ENCODE data around the gene DGKI. TPM values are rescaled to one million over a fixed set of nuclear protein-coding genes. Genes with fewer than 3 reads are reported as not detected.
A peak's percentile ranks its signal among the peaks of the same experiment; 100 is the strongest.
"Not testable (repeated sequence)": the region's sequence is repeated elsewhere in the genome, so short reads cannot be mapped to it uniquely, and the experiment has no call there.

Gene DGKI
- total RNA-seq, 2 donors from 2014 or later, result 17.8 to 18.2 TPM

- Mint-ChIP-seq H3K4me3 (no peak overlapping the region), H3K9me3 (no peaks in the 10 kb centered on the region), H3K4me1 (ENCODE audit: low read depth) (no peaks in the 10 kb centered on the region), H3K27me3 (ENCODE audit: low read depth) (no peaks in the 10 kb centered on the region), H3K36me3 (ENCODE audit: insufficient read depth in 2 of 2) (no peaks in the 10 kb centered on the region), H3K27ac (no peak overlapping the region)
- ATAC-seq (replicated peaks in 1 of 2) (no peak), DNase-seq (no peak)
These were observed 375.6 kb downstream of the DGKI start for GRCh38 chr7:137471128-137471527.

GRCh38 chr7:137469858-137470257 is 376.9 kb downstream of the DGKI start:
- Mint-ChIP-seq H3K9me3 (no peaks in the 10 kb centered on the region), H3K4me1 (ENCODE audit: low read depth) (no peaks in the 10 kb centered on the region), H3K4me3 (no peak overlapping the region), H3K27me3 (ENCODE audit: low read depth) (no peaks in the 10 kb centered on the region), H3K36me3 (ENCODE audit: insufficient read depth in 2 of 2) (no peaks in the 10 kb centered on the region), H3K27ac (no peak overlapping the region)
- DNase-seq (no peak), ATAC-seq (replicated peaks in 1 of 2) (no peak)

- DNase-seq (no peak), ATAC-seq (replicated peaks in 1 of 2) (no peak)
- no peaks in the 10 kb centered on the region for H3K4me1 Mint-ChIP-seq (ENCODE audit: low read depth)
- no peaks in the 10 kb centered on the region for H3K36me3 Mint-ChIP-seq (ENCODE audit: insufficient read depth in 2 of 2)
- H3K27ac Mint-ChIP-seq, result no peak overlapping the region
- H3K4me3 Mint-ChIP-seq, result no peak overlapping the region
- H3K27me3 Mint-ChIP-seq (ENCODE audit: low read depth), result no peaks in the 10 kb centered on the region
- H3K9me3 Mint-ChIP-seq, result no peaks in the 10 kb centered on the region
These were observed 377.5 kb downstream of the DGKI start for GRCh38 chr7:137469191-137469811.

GRCh38 chr7:137462847-137463246 is 383.9 kb downstream of the DGKI start:
- no peaks in the 10 kb centered on the region for H3K9me3 Mint-ChIP-seq
- no peak overlapping the region for H3K4me3 Mint-ChIP-seq
- ATAC-seq (replicated peaks in 1 of 2) (peak in 1 of 2 donors; percentile 34), DNase-seq (no peak)
- no peaks in the 10 kb centered on the region for H3K36me3 Mint-ChIP-seq (ENCODE audit: insufficient read depth in 2 of 2)
- H3K27me3 Mint-ChIP-seq (ENCODE audit: low read depth), result no peaks in the 10 kb centered on the region
- H3K27ac Mint-ChIP-seq, result no peak overlapping the region
- no peaks in the 10 kb centered on the region for H3K4me1 Mint-ChIP-seq (ENCODE audit: low read depth)

- Mint-ChIP-seq H3K4me1 (ENCODE audit: low read depth) (no peaks in the 10 kb centered on the region), H3K27ac (no peak overlapping the region), H3K9me3 (no peaks in the 10 kb centered on the region), H3K4me3 (no peak overlapping the region), H3K27me3 (ENCODE audit: low read depth) (no peaks in the 10 kb centered on the region), H3K36me3 (ENCODE audit: insufficient read depth in 2 of 2) (no peaks in the 10 kb centered on the region)
- ATAC-seq (replicated peaks in 1 of 2) (no peak), DNase-seq (no peak)
These were observed 384.6 kb downstream of the DGKI start for GRCh38 chr7:137462074-137462715.

- DNase-seq, result no peak
- H3K27me3 Mint-ChIP-seq (ENCODE audit: low read depth), result no peaks in the 10 kb centered on the region
- no peaks in the 10 kb centered on the region for H3K9me3 Mint-ChIP-seq
- no peak for ATAC-seq (replicated peaks in 1 of 2)
- no peaks in the 10 kb centered on the region for H3K36me3 Mint-ChIP-seq (ENCODE audit: insufficient read depth in 2 of 2)
- no peak overlapping the region for H3K27ac Mint-ChIP-seq
- H3K4me1 Mint-ChIP-seq (ENCODE audit: low read depth), result no peaks in the 10 kb centered on the region
- no peak overlapping the region for H3K4me3 Mint-ChIP-seq
These were observed 388.4 kb downstream of the DGKI start for GRCh38 chr7:137458399-137458798.

GRCh38 chr7:137454767-137455166 is 392.0 kb downstream of the DGKI start:
- Mint-ChIP-seq H3K36me3 (ENCODE audit: insufficient read depth in 2 of 2) (no peaks in the 10 kb centered on the region), H3K4me3 (no peak overlapping the region), H3K4me1 (ENCODE audit: low read depth) (no peaks in the 10 kb centered on the region), H3K27ac (no peak overlapping the region), H3K9me3 (no peaks in the 10 kb centered on the region), H3K27me3 (ENCODE audit: low read depth) (peaks cover 8% of the 10 kb centered on the region)
- DNase-seq (no peak), ATAC-seq (replicated peaks in 1 of 2) (no peak)

- no peaks in the 10 kb centered on the region for H3K36me3 Mint-ChIP-seq (ENCODE audit: insufficient read depth in 2 of 2)
- ATAC-seq (replicated peaks in 1 of 2), result no peak
- no peaks in the 10 kb centered on the region for H3K9me3 Mint-ChIP-seq
- H3K4me1 Mint-ChIP-seq (ENCODE audit: low read depth), result no peaks in the 10 kb centered on the region
- H3K27ac Mint-ChIP-seq, result no peak overlapping the region
- no peak for DNase-seq
- H3K27me3 Mint-ChIP-seq (ENCODE audit: low read depth), result peaks cover 8% of the 10 kb centered on the region
- H3K4me3 Mint-ChIP-seq, result no peak overlapping the region
These were observed 392.5 kb downstream of the DGKI start for GRCh38 chr7:137454246-137454724.

- no peak overlapping the region for H3K27ac Mint-ChIP-seq
- no peak overlapping the region for H3K4me3 Mint-ChIP-seq
- H3K4me1 Mint-ChIP-seq (ENCODE audit: low read depth), result no peaks in the 10 kb centered on the region
- H3K27me3 Mint-ChIP-seq (ENCODE audit: low read depth), result peaks cover 8% of the 10 kb centered on the region
- ATAC-seq (replicated peaks in 1 of 2), result no peak
- no peaks in the 10 kb centered on the region for H3K9me3 Mint-ChIP-seq
- H3K36me3 Mint-ChIP-seq (ENCODE audit: insufficient read depth in 2 of 2), result no peaks in the 10 kb centered on the region
- DNase-seq, result no peak
These were observed 393.4 kb downstream of the DGKI start for GRCh38 chr7:137453356-137453755.

- Mint-ChIP-seq H3K4me3 (no peak overlapping the region), H3K4me1 (ENCODE audit: low read depth) (no peaks in the 10 kb centered on the region), H3K9me3 (no peaks in the 10 kb centered on the region), H3K27me3 (ENCODE audit: low read depth) (peaks cover 8% of the 10 kb centered on the region), H3K27ac (no peak overlapping the region), H3K36me3 (ENCODE audit: insufficient read depth in 2 of 2) (no peaks in the 10 kb centered on the region)
- no peak for DNase-seq
- no peak for ATAC-seq (replicated peaks in 1 of 2)
These were observed 397.8 kb downstream of the DGKI start for GRCh38 chr7:137449016-137449415.

GRCh38 chr7:137448572-137448971 is 398.2 kb downstream of the DGKI start:
- ATAC-seq (replicated peaks in 1 of 2), result not testable (repeated sequence)

GRCh38 chr7:137446025-137446424 is 400.7 kb downstream of the DGKI start:
- ATAC-seq (replicated peaks in 1 of 2), result no peak
- no peak for DNase-seq
- no peaks in the 10 kb centered on the region for H3K4me1 Mint-ChIP-seq (ENCODE audit: low read depth)
- no peak overlapping the region for H3K27ac Mint-ChIP-seq
- no peaks in the 10 kb centered on the region for H3K36me3 Mint-ChIP-seq (ENCODE audit: insufficient read depth in 2 of 2)
- no peak overlapping the region for H3K4me3 Mint-ChIP-seq
- H3K9me3 Mint-ChIP-seq, result no peaks in the 10 kb centered on the region
- no peaks in the 10 kb centered on the region for H3K27me3 Mint-ChIP-seq (ENCODE audit: low read depth)

More at GRCh38 chr7:137448572-137448971, 398.2 kb downstream of the DGKI start:
- H3K4me1 Mint-ChIP-seq (ENCODE audit: low read depth); H3K9me3 Mint-ChIP-seq; DNase-seq; H3K36me3 Mint-ChIP-seq (ENCODE audit: insufficient read depth in 2 of 2); H3K27ac Mint-ChIP-seq; H3K27me3 Mint-ChIP-seq (ENCODE audit: low read depth); H3K4me3 Mint-ChIP-seq: not testable (repeated sequence)

- no peaks in the 10 kb centered on the region for H3K27me3 Mint-ChIP-seq (ENCODE audit: low read depth)
- no peaks in the 10 kb centered on the region for H3K9me3 Mint-ChIP-seq
- no peaks in the 10 kb centered on the region for H3K4me1 Mint-ChIP-seq (ENCODE audit: low read depth)
- H3K4me3 Mint-ChIP-seq, result no peak overlapping the region
- ATAC-seq (replicated peaks in 1 of 2) (no peak), DNase-seq (no peak)
- H3K27ac Mint-ChIP-seq, result no peak overlapping the region
- H3K36me3 Mint-ChIP-seq (ENCODE audit: insufficient read depth in 2 of 2), result no peaks in the 10 kb centered on the region
These were observed 401.5 kb downstream of the DGKI start for GRCh38 chr7:137445268-137445667.

- ATAC-seq (replicated peaks in 1 of 2) (no peak), DNase-seq (no peak)
- H3K27me3 Mint-ChIP-seq (ENCODE audit: low read depth), result no peaks in the 10 kb centered on the region
- H3K4me1 Mint-ChIP-seq (ENCODE audit: low read depth), result no peaks in the 10 kb centered on the region
- H3K9me3 Mint-ChIP-seq, result peaks cover 0 to 3% of the 10 kb centered on the region in 2 donors
- H3K4me3 Mint-ChIP-seq, result no peak overlapping the region
- H3K36me3 Mint-ChIP-seq (ENCODE audit: insufficient read depth in 2 of 2), result no peaks in the 10 kb centered on the region
- H3K27ac Mint-ChIP-seq, result no peak overlapping the region
These were observed 403.2 kb downstream of the DGKI start for GRCh38 chr7:137443616-137444015.
